ENCODE measurements around the gene NHERF1. TPM values are rescaled to one million over a fixed set of nuclear protein-coding genes. Genes with fewer than 3 reads are reported as not detected.

Gene NHERF1
- total and polyA plus RNA-seq, 2 of the 13 experiments (the other 11 are each of a cell fraction or from before 2014, with no cell fraction given), result 169 to 269 TPM

GRCh38 chr17:74759941-74760340, 11.5 kb downstream of the NHERF1 start:
- H4K20me1 ChIP-seq (ENCODE audit: insufficient read depth, low read length), result peaks cover 76% of the 10 kb centered on the region
- DNase-seq (ENCODE audit: low spot score), result no peak
- no peaks in the 10 kb centered on the region for H3K27me3 ChIP-seq (ENCODE audit: control insufficient read depth in 1 of 2, insufficient read depth in 2 of 2, low read length in 2 of 2)
- in situ Hi-C loops (cut with HindIII; ENCODE audit: extremely low pct_ligation_motif_present, low pct_unique_long_range_greater_than_20kb), result loop anchor here (10.0 kb wide), 1 partner anchor 325 kb away; the partner anchor contains the start of gene GPRC5C
- H3K4me2 ChIP-seq (ENCODE audit: low read depth, low read length), result peak overlapping the region; percentile 92
- peak overlapping the region; percentile 64 for H3K27ac ChIP-seq (ENCODE audit: extremely low read length, insufficient read depth, low read length)
- no TSS peak for BruUV-seq (replicated peaks)
- intact Hi-C loops (cut with micrococcal nuclease; ENCODE audit: unreplicated experiment), result loop anchor here (1.0 kb wide), 1 partner anchor 10 kb away; no protein-coding TSS in a partner anchor
- 74% methylated on average over 8 of the region's 10 CpGs for WGBS (ENCODE audit: low lambda C conversion rate)
- H3K4me3 ChIP-seq (replicated peaks in 1 of 3; ENCODE audit: insufficient read depth in 1 of 3, low read depth in 2 of 3, low read length in 3 of 3), result peak overlapping the region in 1 of 3 experiments; percentile 19; a peak in 1 of 6 replicates
- no peak for FAIRE-seq
- peak overlapping the region; percentile 27; the same call in 1 of the 2 replicates for H3K9ac ChIP-seq (ENCODE audit: insufficient read depth, low read depth, low read length)
- POLR2A ChIA-PET, result interaction anchor here (0.6 to 29.3 kb wide), 5 partner anchors 5 to 553 kb away, joined by 4 to 1459 read pairs (median 68); partner anchors contain the start of genes FDXR, NAT9, NHERF1 and RAB37
- H3K9me3 ChIP-seq (ENCODE audit: low read length), result no peaks in the 10 kb centered on the region
- H2AFZ ChIP-seq (ENCODE audit: low read length), result no peak overlapping the region
- peaks cover 95% of the 10 kb centered on the region for H3K79me2 ChIP-seq (ENCODE audit: insufficient read depth, low read length)
- H3K4me1 ChIP-seq (ENCODE audit: insufficient read depth, low read length), result peaks cover 99% of the 10 kb centered on the region
- ATAC-seq, result no peak
- TF ChIP-seq HOXA5 (CRISPR knock-in tag; IDR thresholded peaks at IDR 0.05) (no peak), HNRNPLL (IDR thresholded peaks at IDR 0.05; ENCODE audit: low read depth, low read length, poor library complexity, severe bottlenecking) (peak; percentile 11), NR2F1 (CRISPR knock-in tag; IDR thresholded peaks at IDR 0.05) (no peak), ZKSCAN5 (CRISPR knock-in tag; IDR thresholded peaks at IDR 0.05) (no peak), SP4 (CRISPR knock-in tag; IDR thresholded peaks at IDR 0.05) (0 out of 2 replicates have a peak, but pooled peaks have one; percentile 7), RBFOX2 (IDR thresholded peaks at IDR 0.05; ENCODE audit: low read depth, low read length) (peak; percentile 9; the same call in 1 of the 2 replicates), GZF1 (CRISPR knock-in tag; IDR thresholded peaks at IDR 0.05) (no peak)
- TF ChIP-seq, protein P1, sequence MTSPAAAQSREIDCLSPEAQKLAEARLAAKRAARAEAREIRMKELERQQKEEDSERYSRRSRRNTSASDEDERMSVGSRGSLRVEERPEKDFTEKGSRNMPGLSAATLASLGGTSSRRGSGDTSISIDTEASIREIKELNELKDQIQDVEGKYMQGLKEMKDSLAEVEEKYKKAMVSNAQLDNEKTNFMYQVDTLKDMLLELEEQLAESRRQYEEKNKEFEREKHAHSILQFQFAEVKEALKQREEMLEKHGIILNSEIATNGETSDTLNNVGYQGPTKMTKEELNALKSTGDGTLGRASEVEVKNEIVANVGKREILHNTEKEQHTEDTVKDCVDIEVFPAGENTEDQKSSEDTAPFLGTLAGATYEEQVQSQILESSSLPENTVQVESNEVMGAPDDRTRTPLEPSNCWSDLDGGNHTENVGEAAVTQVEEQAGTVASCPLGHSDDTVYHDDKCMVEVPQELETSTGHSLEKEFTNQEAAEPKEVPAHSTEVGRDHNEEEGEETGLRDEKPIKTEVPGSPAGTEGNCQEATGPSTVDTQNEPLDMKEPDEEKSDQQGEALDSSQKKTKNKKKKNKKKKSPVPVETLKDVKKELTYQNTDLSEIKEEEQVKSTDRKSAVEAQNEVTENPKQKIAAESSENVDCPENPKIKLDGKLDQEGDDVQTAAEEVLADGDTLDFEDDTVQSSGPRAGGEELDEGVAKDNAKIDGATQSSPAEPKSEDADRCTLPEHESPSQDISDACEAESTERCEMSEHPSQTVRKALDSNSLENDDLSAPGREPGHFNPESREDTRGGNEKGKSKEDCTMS (CRISPR knock-in tag; conservative IDR thresholded peaks at IDR 0.05), result no peak
- peaks cover 30 to 42% of the 10 kb centered on the region in 2 experiments for H3K36me3 ChIP-seq (replicated peaks in 1 of 2; ENCODE audit: control insufficient read depth in 1 of 2, insufficient read depth in 2 of 2, low read length in 2 of 2)
- CTCF ChIA-PET (ENCODE audit: low intra/inter-chr PET ratio, low total read pairs), result interaction anchor here (1.0 kb wide), 1 partner anchor 10 kb away, joined by 3 read pairs; no protein-coding TSS in a partner anchor
